PC-9 (cell line): Measurements from ENCODE around the gene ETNK1. TPM values are rescaled to one million over a fixed set of nuclear protein-coding genes. Genes with fewer than 3 reads are reported as not detected.

ENCODE experiments used
- BruUV-seq: library from RNA; stranded (reverse); fragments of 400-500 nt; replicated peaks from 2 replicates; lab custom pipeline; 2021; lab: Mats Ljungman, UMichigan
- CTCF ChIA-PET: fragments of 300-600 bp; sonication (Branson Sonifier 250); formaldehyde crosslinking; loops from one replicate; lab custom pipeline; 2022; ENCODE audit warnings: antibody characterized with exemption; lab: Charles Lee
- POLR2A ChIA-PET: fragments of 300-600 bp; sonication (Branson Sonifier 250); formaldehyde crosslinking; loops from one replicate; lab custom pipeline; 2022; ENCODE audit warnings: antibody characterized with exemption; ENCODE audit not compliant: unreplicated experiment; lab: Charles Lee
- DNase-seq, 2 experiments: peaks; one replicate each; pipeline versions ENCODE4 v3.0.0 to v3.0.0-alpha.2; 2015 to 2022; ENCODE audit warnings: mixed read lengths in 1 of 2
- H2AFZ ChIP-seq: fragments of 200-600 bp; sonication (generic); 2 replicates; pipeline ENCODE4 v1.8.1; 2017; ENCODE audit warnings: antibody characterized with exemption
- H3F3A ChIP-seq: fragments of 200-600 bp; sonication (generic); 2 replicates; pipeline ENCODE4 v1.8.1; 2017; ENCODE audit warnings: antibody characterized with exemption, mild to moderate bottlenecking, low read depth; ENCODE audit not compliant: insufficient read depth
- H3K27ac ChIP-seq: fragments of 200-600 bp; sonication (generic); 2 replicates; pipeline ENCODE4 v1.6.1; 2016; ENCODE audit warnings: mixed run types
- H3K27me3 ChIP-seq: fragments of 200-600 bp; sonication (generic); 2 replicates; pipeline ENCODE4 v1.6.1; 2016; ENCODE audit warnings: low read depth, mixed run types; ENCODE audit not compliant: insufficient read depth
- H3K36me3 ChIP-seq: fragments of 200-600 bp; sonication (generic); 2 replicates; pipeline ENCODE4 v1.6.1; 2016; ENCODE audit warnings: low read depth, mixed run types
- H3K4me1 ChIP-seq: fragments of 200-600 bp; sonication (generic); replicated peaks from 2 replicates; pipeline ENCODE4 v1.6.1; 2016; ENCODE audit warnings: mixed run types; ENCODE audit not compliant: insufficient read depth
- H3K4me2 ChIP-seq: fragments of 200-600 bp; sonication (generic); 2 replicates; pipeline ENCODE4 v1.6.1; 2017; ENCODE audit warnings: mixed run types
- H3K4me3 ChIP-seq: fragments of 200-600 bp; sonication (generic); 2 replicates; pipeline ENCODE4 v1.6.1; 2016; ENCODE audit warnings: mixed run types
- H3K79me2 ChIP-seq: fragments of 200-600 bp; sonication (generic); 2 replicates; pipeline ENCODE4 v1.6.1; 2017; ENCODE audit warnings: low read depth, mixed run types
- H3K9me2 ChIP-seq: fragments of 200-600 bp; sonication (generic); 2 replicates; pipeline ENCODE4 v1.8.1; 2017; ENCODE audit warnings: mild to moderate bottlenecking; ENCODE audit not compliant: insufficient read depth
- H3K9me3 ChIP-seq: fragments of 200-600 bp; sonication (generic); 2 replicates; pipeline ENCODE4 v1.8.1; 2016; ENCODE audit warnings: low read depth; ENCODE audit not compliant: insufficient read depth
- H4K20me1 ChIP-seq: fragments of 200-600 bp; sonication (generic); 2 replicates; pipeline ENCODE4 v1.8.1; 2017; ENCODE audit not compliant: insufficient read depth
- CTCF ChIP-seq: fragments of 200-600 bp; sonication (generic); conservative IDR thresholded peaks from 2 replicates; pipeline ENCODE4 v1.6.1; 2017; ENCODE audit warnings: mixed run types, antibody characterized with exemption, mild to moderate bottlenecking, moderate library complexity
- EZH2 ChIP-seq: fragments of 200-600 bp; sonication (generic); IDR thresholded peaks from 2 replicates; pipeline ENCODE4 v1.8.0; 2017; ENCODE audit warnings: antibody characterized with exemption, low read depth
- intact Hi-C: fragments of 100-400 bp; cut with micrococcal nuclease; formaldehyde crosslinking; loops from one replicate; pipeline ENCODE4 v1.10.0; 2022; ENCODE audit not compliant: unreplicated experiment
- total RNA-seq: library from RNA; stranded (reverse); gene quantifications from 2 replicates; pipeline ENCODE4 v1.2.3, GENCODE V29; 2021

ETNK1 gene
- total RNA-seq, 1 experiment from 2014 or later = 87.9 TPM

- no peaks in the 10 kb centered on the region for H3F3A ChIP-seq
- no peaks in the 10 kb centered on the region for H3K9me3 ChIP-seq
- TF ChIP-seq CTCF (no peak), EZH2 (no peak)
- peaks cover 14% of the 10 kb centered on the region for H3K36me3 ChIP-seq
- no peaks in the 10 kb centered on the region for H3K79me2 ChIP-seq
- no peak for DNase-seq
- H3K9me2 ChIP-seq = no peaks in the 10 kb centered on the region
- H3K4me3 ChIP-seq = no peak overlapping the region
- no peak overlapping the region for H2AFZ ChIP-seq
- no peaks in the 10 kb centered on the region; the same call in 1 of the 2 replicates for H4K20me1 ChIP-seq
- CTCF ChIA-PET = no interaction called here
- no peak overlapping the region for H3K4me2 ChIP-seq
- POLR2A ChIA-PET = no interaction called here
- intact Hi-C loops = no loop called here
- H3K4me1 ChIP-seq = no peaks in the 10 kb centered on the region
- no peaks in the 10 kb centered on the region for H3K27me3 ChIP-seq
- H3K27ac ChIP-seq = no peak overlapping the region
- no TSS peak for BruUV-seq
These were observed 43.5 kb downstream of the ETNK1 start for GRCh38 chr12:22668441-22668840.

GRCh38 chr12:22670762-22671161 lies 45.8 kb downstream of the ETNK1 start:
- Histone ChIP-seq H3K4me3 (no peak overlapping the region), H3K9me3 (no peaks in the 10 kb centered on the region), H3K4me2 (no peak overlapping the region), H3K36me3 (peaks cover 21% of the 10 kb centered on the region), H3K27ac (no peak overlapping the region), H3F3A (no peaks in the 10 kb centered on the region), H3K9me2 (no peaks in the 10 kb centered on the region), H2AFZ (no peak overlapping the region), H3K4me1 (no peaks in the 10 kb centered on the region), H4K20me1 (no peaks in the 10 kb centered on the region; the same call in 1 of the 2 replicates), H3K79me2 (no peaks in the 10 kb centered on the region), H3K27me3 (no peaks in the 10 kb centered on the region)
- ChIA-PET POLR2A (no interaction called here), CTCF (interaction anchor here (0.5 kb wide), 1 partner anchor 588 kb away, joined by 3 read pairs; no protein-coding TSS in a partner anchor)
- intact Hi-C loops = loop anchor here (10.0 kb wide), 1 partner anchor 156 kb away; no protein-coding TSS in a partner anchor
- no peak for DNase-seq
- no TSS peak for BruUV-seq
- no peak for TF ChIP-seq EZH2
- peak; percentile 52 for TF ChIP-seq CTCF

- Histone ChIP-seq H3K4me1 (no peaks in the 10 kb centered on the region), H3K9me3 (no peaks in the 10 kb centered on the region), H3K27me3 (no peaks in the 10 kb centered on the region), H3K4me2 (no peak overlapping the region), H3K4me3 (no peak overlapping the region), H3K9me2 (no peaks in the 10 kb centered on the region), H3K27ac (no peak overlapping the region), H4K20me1 (no peaks in the 10 kb centered on the region; the same call in none of the 2 replicates), H3F3A (peaks cover 5% of the 10 kb centered on the region; the same call in 1 of the 2 replicates), H3K36me3 (peaks cover 17% of the 10 kb centered on the region), H3K79me2 (0 out of 2 replicates have a peak, but pooled peaks cover 5% of the 10 kb centered on the region), H2AFZ (no peak overlapping the region)
- intact Hi-C loops = loop anchor here (10.0 kb wide), 1 partner anchor 158 kb away; no protein-coding TSS in a partner anchor
- TF ChIP-seq EZH2 = no peak
- TF ChIP-seq CTCF = no peak
- POLR2A ChIA-PET = interaction anchor here (0.7 kb wide), 1 partner anchor 481 kb away, joined by 10 read pairs; no protein-coding TSS in a partner anchor
- CTCF ChIA-PET = no interaction called here
- no TSS peak for BruUV-seq
- DNase-seq = no peak
These were observed 48.0 kb downstream of the ETNK1 start for GRCh38 chr12:22672951-22673350.
